ENCODE data around the gene VPS11. TPM values are rescaled to one million over a fixed set of nuclear protein-coding genes. Genes with fewer than 3 reads are reported as not detected.
A peak's percentile ranks its signal among the peaks of the same experiment; 100 is the strongest.

VPS11 gene
- total RNA-seq, 4 donors from 2014 or later = 15.2 to 28.4 (median 18.2) TPM

GRCh38 chr11:119115484-119116234 is 48.0 kb downstream of the VPS11 start:
- Histone ChIP-seq H3K9me3 (no peaks in the 10 kb centered on the region), H3K4me3 (peak overlapping the region in 1 of 4 donors; percentile 2), H3K36me3 (peaks cover 18 to 75% (median 22%) of the 10 kb centered on the region in 3 donors), H3K4me1 (peaks cover 2 to 24% (median 3%) of the 10 kb centered on the region in 3 donors), H3K27ac (peak overlapping the region in 2 of 4 donors; percentile 50 to 51), H3K27me3 (no peaks in the 10 kb centered on the region)
- intact Hi-C loops (cut with DNase I) = no loop called here
- no peak for DNase-seq
- WGBS, 2 donors = 58 to 67% methylated on average over 12 to 24 of the region's 24 CpGs
- TF ChIP-seq POLR2A (IDR thresholded peaks at IDR 0.05) = no peak
- no peak for TF ChIP-seq CTCF (IDR thresholded peaks at IDR 0.05)

GRCh38 chr11:119116235-119116594 is 48.6 kb downstream of the VPS11 start:
- TF ChIP-seq POLR2A (IDR thresholded peaks at IDR 0.05) (no peak), CTCF (IDR thresholded peaks at IDR 0.05) (no peak)
- Histone ChIP-seq H3K4me3 (no peak overlapping the region), H3K36me3 (peaks cover 18 to 69% (median 22%) of the 10 kb centered on the region in 3 donors), H3K4me1 (peaks cover 4 to 28% (median 6%) of the 10 kb centered on the region in 3 donors), H3K9me3 (no peaks in the 10 kb centered on the region), H3K27me3 (no peaks in the 10 kb centered on the region), H3K27ac (peak overlapping the region in 2 of 4 donors; percentile 50 to 51)
- 90 to 95% methylated on average over 10 of the region's 10 CpGs for WGBS, 2 donors
- no peak for DNase-seq
- intact Hi-C loops (cut with DNase I) = no loop called here

- H3K4me1 ChIP-seq = peaks cover 4 to 26% (median 6%) of the 10 kb centered on the region in 3 donors
- intact Hi-C loops (cut with DNase I) = no loop called here
- no peak overlapping the region for H3K4me3 ChIP-seq
- H3K27ac ChIP-seq = peak overlapping the region in 1 of 4 donors; percentile 50
- no peaks in the 10 kb centered on the region for H3K9me3 ChIP-seq
- peaks cover 18 to 65% (median 22%) of the 10 kb centered on the region in 3 donors for H3K36me3 ChIP-seq
- TF ChIP-seq POLR2A (IDR thresholded peaks at IDR 0.05) (no peak), CTCF (IDR thresholded peaks at IDR 0.05) (no peak)
- no peak for DNase-seq
- H3K27me3 ChIP-seq = no peaks in the 10 kb centered on the region
- WGBS, 2 donors = 77 to 83% methylated on average over 2 to 4 of the region's 5 CpGs
Observed at GRCh38 chr11:119116601-119117000, 49.0 kb downstream of the VPS11 start.

- intact Hi-C loops (cut with DNase I) = no loop called here
- H3K4me3 ChIP-seq = no peak overlapping the region
- H3K27me3 ChIP-seq = no peaks in the 10 kb centered on the region
- H3K4me1 ChIP-seq = peaks cover 6 to 24% (median 6%) of the 10 kb centered on the region in 3 donors
- H3K27ac ChIP-seq = no peak overlapping the region
- H3K36me3 ChIP-seq = peaks cover 15 to 60% (median 22%) of the 10 kb centered on the region in 3 donors
- no peak for DNase-seq
- H3K9me3 ChIP-seq = no peaks in the 10 kb centered on the region
- 83 to 98% methylated on average over 3 of the region's 3 CpGs for WGBS, 2 donors
- TF ChIP-seq POLR2A (IDR thresholded peaks at IDR 0.05) = no peak
- no peak for TF ChIP-seq CTCF (IDR thresholded peaks at IDR 0.05)
Observed at GRCh38 chr11:119117004-119117706, 49.5 kb downstream of the VPS11 start.

- Histone ChIP-seq H3K27ac (no peak overlapping the region), H3K36me3 (peaks cover 9 to 49% (median 16%) of the 10 kb centered on the region in 3 donors), H3K4me3 (no peak overlapping the region), H3K9me3 (no peaks in the 10 kb centered on the region), H3K27me3 (no peaks in the 10 kb centered on the region), H3K4me1 (peaks cover 13 to 25% (median 17%) of the 10 kb centered on the region in 3 donors)
- intact Hi-C loops (cut with DNase I) = no loop called here
- no peak for TF ChIP-seq CTCF (IDR thresholded peaks at IDR 0.05)
- 94% methylated on average over 5 of the region's 5 CpGs for whole genome bisulfite sequencing, 2 donors
- no peak for DNase-seq
Observed at GRCh38 chr11:119118227-119118626, 50.6 kb downstream of the VPS11 start.
